WTC11 (cell line): ENCODE results near the gene RGS2. TPM values are rescaled to one million over a fixed set of nuclear protein-coding genes. Genes with fewer than 3 reads are reported as not detected.

Experiments used
- ATAC-seq: fragments of 200-7000 bp; cut with Tn5 transposase; 2 replicates; pipeline ENCODE4 v1.10.0; 2021; ENCODE audit warnings: mild to moderate bottlenecking, moderate library complexity
- CTCF ChIA-PET: fragments of 300-600 bp; sonication (Branson Sonifier 250); formaldehyde crosslinking; loops from one replicate; lab custom pipeline; 2021; ENCODE audit warnings: antibody characterized with exemption; lab: Charles Lee
- POLR2A ChIA-PET: fragments of 350-600 bp; sonication (Branson Sonifier 250); formaldehyde crosslinking; loops from one replicate; lab custom pipeline; 2021; ENCODE audit warnings: antibody characterized with exemption; lab: Charles Lee
- DNase-seq: peaks from one replicate; pipeline ENCODE4 v3.0.0; 2021; ENCODE audit warnings: low spot score
- H3K27ac Mint-ChIP-seq: 2 replicates; pipeline ENCODE4 v1.8.0; 2021; ENCODE audit warnings: mixed read lengths
- H3K27me3 Mint-ChIP-seq: 2 replicates; pipeline ENCODE4 v1.8.0; 2021; ENCODE audit warnings: low read depth, mild to moderate bottlenecking, moderate library complexity, mixed read lengths
- H3K36me3 Mint-ChIP-seq: 2 replicates; pipeline ENCODE4 v1.8.0; 2021; ENCODE audit warnings: mixed read lengths
- H3K4me1 Mint-ChIP-seq: 2 replicates; pipeline ENCODE4 v1.8.0; 2022; ENCODE audit warnings: mixed read lengths
- H3K4me3 Mint-ChIP-seq: 2 replicates; pipeline ENCODE4 v1.8.0; 2021; ENCODE audit warnings: mild to moderate bottlenecking, moderate library complexity, mixed read lengths
- H3K9me3 Mint-ChIP-seq: 2 replicates; pipeline ENCODE4 v1.8.0; 2021; ENCODE audit warnings: mixed read lengths
- ATF3 ChIP-seq: sonication (generic); formaldehyde crosslinking; conservative IDR thresholded peaks from 2 replicates; pipeline ENCODE4 v1.8.1; 2022; ENCODE audit warnings: mild to moderate bottlenecking, missing genetic modification reagents
- FOXK1 ChIP-seq: sonication (generic); formaldehyde crosslinking; IDR thresholded peaks from 2 replicates; pipeline ENCODE4 v1.8.0; 2022; ENCODE audit warnings: mild to moderate bottlenecking, moderate library complexity, missing genetic modification reagents
- FOXP1 ChIP-seq: sonication (generic); formaldehyde crosslinking; IDR thresholded peaks from 2 replicates; pipeline ENCODE4 v1.8.0; 2022; ENCODE audit warnings: missing genetic modification reagents, mild to moderate bottlenecking, moderate library complexity, borderline replicate concordance
- ZNF317 ChIP-seq: sonication (generic); formaldehyde crosslinking; IDR thresholded peaks from 2 replicates; pipeline ENCODE4 v1.8.1; 2023; ENCODE audit warnings: low read depth, mild to moderate bottlenecking, moderate library complexity, missing genetic modification reagents, borderline replicate concordance
- ZNF423 ChIP-seq: fragments of 250-450 bp; sonication (Bioruptor Pico); IDR thresholded peaks from 2 replicates; pipeline ENCODE4 v2.1.2; 2022; ENCODE audit warnings: mild to moderate bottlenecking, moderate library complexity
- total RNA-seq: library from RNA; stranded (reverse); gene quantifications from 3 replicates; pipeline ENCODE4 v1.2.3, GENCODE V29; 2021
- TF ChIP-seq, protein P1 (sequence below): sonication (generic); formaldehyde crosslinking; IDR thresholded peaks from 2 replicates; pipeline ENCODE4 v1.8.1; 2023; ENCODE audit warnings: mild to moderate bottlenecking, missing genetic modification reagents, borderline replicate concordance
- TF ChIP-seq, protein P2 (sequence below): sonication (generic); formaldehyde crosslinking; IDR thresholded peaks from 2 replicates; pipeline ENCODE4 v1.8.1; 2023; ENCODE audit warnings: mild to moderate bottlenecking, missing genetic modification reagents
- TF ChIP-seq, protein P3 (sequence below): sonication (generic); formaldehyde crosslinking; IDR thresholded peaks from 2 replicates; pipeline ENCODE4 v1.8.1; 2023; ENCODE audit warnings: mild to moderate bottlenecking, missing genetic modification reagents
- TF ChIP-seq, protein P4 (sequence below): fragments of 250-450 bp; sonication (Bioruptor Pico); IDR thresholded peaks from 2 replicates; pipeline ENCODE4 v1.9.0; 2021; ENCODE audit warnings: mild to moderate bottlenecking, borderline replicate concordance

RGS2 gene
- total RNA-seq, 1 experiment from 2014 or later = 13.1 TPM

DNA sequence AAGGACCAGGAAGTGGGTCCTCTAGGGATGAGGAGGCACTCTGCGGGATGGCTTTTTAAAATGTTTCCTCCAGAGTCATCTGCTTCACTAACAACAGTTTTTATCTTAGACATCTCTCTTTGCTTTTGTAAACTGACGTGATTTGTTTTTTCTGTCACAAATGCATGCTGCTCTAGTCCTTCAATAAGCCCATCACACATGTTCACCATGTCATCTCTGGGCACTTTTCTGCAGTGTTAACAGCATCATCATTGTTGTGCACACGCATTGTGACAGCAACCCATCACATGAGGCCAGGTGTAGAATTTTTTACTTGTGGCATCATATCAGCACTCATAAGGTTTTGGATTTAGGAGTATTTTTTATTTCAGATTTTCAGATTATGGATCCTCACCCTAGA is 12.5 kb downstream of the RGS2 start:
- no peak for TF ChIP-seq ZNF423 (CRISPR knock-in tag)
- TF ChIP-seq, protein P1, sequence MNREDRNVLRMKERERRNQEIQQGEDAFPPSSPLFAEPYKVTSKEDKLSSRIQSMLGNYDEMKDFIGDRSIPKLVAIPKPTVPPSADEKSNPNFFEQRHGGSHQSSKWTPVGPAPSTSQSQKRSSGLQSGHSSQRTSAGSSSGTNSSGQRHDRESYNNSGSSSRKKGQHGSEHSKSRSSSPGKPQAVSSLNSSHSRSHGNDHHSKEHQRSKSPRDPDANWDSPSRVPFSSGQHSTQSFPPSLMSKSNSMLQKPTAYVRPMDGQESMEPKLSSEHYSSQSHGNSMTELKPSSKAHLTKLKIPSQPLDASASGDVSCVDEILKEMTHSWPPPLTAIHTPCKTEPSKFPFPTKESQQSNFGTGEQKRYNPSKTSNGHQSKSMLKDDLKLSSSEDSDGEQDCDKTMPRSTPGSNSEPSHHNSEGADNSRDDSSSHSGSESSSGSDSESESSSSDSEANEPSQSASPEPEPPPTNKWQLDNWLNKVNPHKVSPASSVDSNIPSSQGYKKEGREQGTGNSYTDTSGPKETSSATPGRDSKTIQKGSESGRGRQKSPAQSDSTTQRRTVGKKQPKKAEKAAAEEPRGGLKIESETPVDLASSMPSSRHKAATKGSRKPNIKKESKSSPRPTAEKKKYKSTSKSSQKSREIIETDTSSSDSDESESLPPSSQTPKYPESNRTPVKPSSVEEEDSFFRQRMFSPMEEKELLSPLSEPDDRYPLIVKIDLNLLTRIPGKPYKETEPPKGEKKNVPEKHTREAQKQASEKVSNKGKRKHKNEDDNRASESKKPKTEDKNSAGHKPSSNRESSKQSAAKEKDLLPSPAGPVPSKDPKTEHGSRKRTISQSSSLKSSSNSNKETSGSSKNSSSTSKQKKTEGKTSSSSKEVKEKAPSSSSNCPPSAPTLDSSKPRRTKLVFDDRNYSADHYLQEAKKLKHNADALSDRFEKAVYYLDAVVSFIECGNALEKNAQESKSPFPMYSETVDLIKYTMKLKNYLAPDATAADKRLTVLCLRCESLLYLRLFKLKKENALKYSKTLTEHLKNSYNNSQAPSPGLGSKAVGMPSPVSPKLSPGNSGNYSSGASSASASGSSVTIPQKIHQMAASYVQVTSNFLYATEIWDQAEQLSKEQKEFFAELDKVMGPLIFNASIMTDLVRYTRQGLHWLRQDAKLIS (CRISPR knock-in tag) = no peak
- TF ChIP-seq ZNF317 = no peak
- ChIA-PET CTCF (interaction anchor here (0.6 kb wide), 1 partner anchor 875 kb away, joined by 3 read pairs; no protein-coding TSS in a partner anchor), POLR2A (no interaction called here)
- Mint-ChIP-seq H3K27me3 (no peaks in the 10 kb centered on the region), H3K9me3 (no peaks in the 10 kb centered on the region), H3K36me3 (no peaks in the 10 kb centered on the region), H3K4me1 (peaks cover 11% of the 10 kb centered on the region), H3K27ac (no peak overlapping the region), H3K4me3 (no peak overlapping the region)
- DNase-seq = no peak
- ATAC-seq = no peak

- H3K27me3 Mint-ChIP-seq = no peaks in the 10 kb centered on the region
- peaks cover 24% of the 10 kb centered on the region for H3K4me1 Mint-ChIP-seq
- TF ChIP-seq, protein P2, sequence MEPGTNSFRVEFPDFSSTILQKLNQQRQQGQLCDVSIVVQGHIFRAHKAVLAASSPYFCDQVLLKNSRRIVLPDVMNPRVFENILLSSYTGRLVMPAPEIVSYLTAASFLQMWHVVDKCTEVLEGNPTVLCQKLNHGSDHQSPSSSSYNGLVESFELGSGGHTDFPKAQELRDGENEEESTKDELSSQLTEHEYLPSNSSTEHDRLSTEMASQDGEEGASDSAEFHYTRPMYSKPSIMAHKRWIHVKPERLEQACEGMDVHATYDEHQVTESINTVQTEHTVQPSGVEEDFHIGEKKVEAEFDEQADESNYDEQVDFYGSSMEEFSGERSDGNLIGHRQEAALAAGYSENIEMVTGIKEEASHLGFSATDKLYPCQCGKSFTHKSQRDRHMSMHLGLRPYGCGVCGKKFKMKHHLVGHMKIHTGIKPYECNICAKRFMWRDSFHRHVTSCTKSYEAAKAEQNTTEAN (CRISPR knock-in tag) = no peak
- TF ChIP-seq, protein P3, sequence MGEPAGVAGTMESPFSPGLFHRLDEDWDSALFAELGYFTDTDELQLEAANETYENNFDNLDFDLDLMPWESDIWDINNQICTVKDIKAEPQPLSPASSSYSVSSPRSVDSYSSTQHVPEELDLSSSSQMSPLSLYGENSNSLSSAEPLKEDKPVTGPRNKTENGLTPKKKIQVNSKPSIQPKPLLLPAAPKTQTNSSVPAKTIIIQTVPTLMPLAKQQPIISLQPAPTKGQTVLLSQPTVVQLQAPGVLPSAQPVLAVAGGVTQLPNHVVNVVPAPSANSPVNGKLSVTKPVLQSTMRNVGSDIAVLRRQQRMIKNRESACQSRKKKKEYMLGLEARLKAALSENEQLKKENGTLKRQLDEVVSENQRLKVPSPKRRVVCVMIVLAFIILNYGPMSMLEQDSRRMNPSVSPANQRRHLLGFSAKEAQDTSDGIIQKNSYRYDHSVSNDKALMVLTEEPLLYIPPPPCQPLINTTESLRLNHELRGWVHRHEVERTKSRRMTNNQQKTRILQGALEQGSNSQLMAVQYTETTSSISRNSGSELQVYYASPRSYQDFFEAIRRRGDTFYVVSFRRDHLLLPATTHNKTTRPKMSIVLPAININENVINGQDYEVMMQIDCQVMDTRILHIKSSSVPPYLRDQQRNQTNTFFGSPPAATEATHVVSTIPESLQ = no peak
- TF ChIP-seq ATF3 = no peak
- TF ChIP-seq, protein P4, sequence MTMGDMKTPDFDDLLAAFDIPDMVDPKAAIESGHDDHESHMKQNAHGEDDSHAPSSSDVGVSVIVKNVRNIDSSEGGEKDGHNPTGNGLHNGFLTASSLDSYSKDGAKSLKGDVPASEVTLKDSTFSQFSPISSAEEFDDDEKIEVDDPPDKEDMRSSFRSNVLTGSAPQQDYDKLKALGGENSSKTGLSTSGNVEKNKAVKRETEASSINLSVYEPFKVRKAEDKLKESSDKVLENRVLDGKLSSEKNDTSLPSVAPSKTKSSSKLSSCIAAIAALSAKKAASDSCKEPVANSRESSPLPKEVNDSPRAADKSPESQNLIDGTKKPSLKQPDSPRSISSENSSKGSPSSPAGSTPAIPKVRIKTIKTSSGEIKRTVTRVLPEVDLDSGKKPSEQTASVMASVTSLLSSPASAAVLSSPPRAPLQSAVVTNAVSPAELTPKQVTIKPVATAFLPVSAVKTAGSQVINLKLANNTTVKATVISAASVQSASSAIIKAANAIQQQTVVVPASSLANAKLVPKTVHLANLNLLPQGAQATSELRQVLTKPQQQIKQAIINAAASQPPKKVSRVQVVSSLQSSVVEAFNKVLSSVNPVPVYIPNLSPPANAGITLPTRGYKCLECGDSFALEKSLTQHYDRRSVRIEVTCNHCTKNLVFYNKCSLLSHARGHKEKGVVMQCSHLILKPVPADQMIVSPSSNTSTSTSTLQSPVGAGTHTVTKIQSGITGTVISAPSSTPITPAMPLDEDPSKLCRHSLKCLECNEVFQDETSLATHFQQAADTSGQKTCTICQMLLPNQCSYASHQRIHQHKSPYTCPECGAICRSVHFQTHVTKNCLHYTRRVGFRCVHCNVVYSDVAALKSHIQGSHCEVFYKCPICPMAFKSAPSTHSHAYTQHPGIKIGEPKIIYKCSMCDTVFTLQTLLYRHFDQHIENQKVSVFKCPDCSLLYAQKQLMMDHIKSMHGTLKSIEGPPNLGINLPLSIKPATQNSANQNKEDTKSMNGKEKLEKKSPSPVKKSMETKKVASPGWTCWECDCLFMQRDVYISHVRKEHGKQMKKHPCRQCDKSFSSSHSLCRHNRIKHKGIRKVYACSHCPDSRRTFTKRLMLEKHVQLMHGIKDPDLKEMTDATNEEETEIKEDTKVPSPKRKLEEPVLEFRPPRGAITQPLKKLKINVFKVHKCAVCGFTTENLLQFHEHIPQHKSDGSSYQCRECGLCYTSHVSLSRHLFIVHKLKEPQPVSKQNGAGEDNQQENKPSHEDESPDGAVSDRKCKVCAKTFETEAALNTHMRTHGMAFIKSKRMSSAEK (CRISPR knock-in tag) = no peak
- no peak for TF ChIP-seq FOXP1
- TF ChIP-seq FOXK1 (CRISPR knock-in tag) = no peak
- DNase-seq (no peak), ATAC-seq (no peak)
- H3K27ac Mint-ChIP-seq = no peak overlapping the region
- peaks cover 2% of the 10 kb centered on the region; the same call in 1 of the 2 replicates for H3K9me3 Mint-ChIP-seq
- H3K4me3 Mint-ChIP-seq = no peak overlapping the region
- H3K36me3 Mint-ChIP-seq = no peaks in the 10 kb centered on the region
- POLR2A ChIA-PET = no interaction called here
- CTCF ChIA-PET = no interaction called here
These were observed 15.7 kb downstream of the RGS2 start for GRCh38 chr1:192824511-192824910.
